H9 (cell line): Measurements from ENCODE around the gene ACCSL. TPM values are rescaled to one million over a fixed set of nuclear protein-coding genes. Genes with fewer than 3 reads are reported as not detected.

ENCODE experiments used
- DNase-seq: peaks from one replicate; pipeline ENCODE4 v3.0.0-alpha.2; 2017
- H2AFZ ChIP-seq: one replicate; pipeline ENCODE4 v1.6.1; 2013; ENCODE audit warnings: mild to moderate bottlenecking, low read length, control low read depth, moderate library complexity
- H2AK5ac ChIP-seq: 2 replicates; pipeline ENCODE4 v1.6.1; 2013; ENCODE audit warnings: low read length, control low read depth, mixed read lengths; ENCODE audit not compliant: insufficient read length
- H2BK120ac ChIP-seq: one replicate; pipeline ENCODE4 v1.6.1; 2013; ENCODE audit warnings: low read depth, mild to moderate bottlenecking, low read length, control low read depth, inconsistent platforms; ENCODE audit not compliant: poor library complexity, severe bottlenecking
- H2BK12ac ChIP-seq: 2 replicates; pipeline ENCODE4 v1.6.1; 2013; ENCODE audit warnings: low read length, control low read depth, mixed read lengths, low read depth; ENCODE audit not compliant: insufficient read length
- H2BK15ac ChIP-seq: 2 replicates; pipeline ENCODE4 v1.6.1; 2013; ENCODE audit warnings: low read depth, low read length, control low read depth
- H2BK20ac ChIP-seq: one replicate; pipeline ENCODE4 v1.6.1; 2013; ENCODE audit warnings: low read depth, mild to moderate bottlenecking, low read length, control low read depth, inconsistent platforms; ENCODE audit not compliant: poor library complexity, severe bottlenecking
- H2BK5ac ChIP-seq: 2 replicates; pipeline ENCODE4 v1.6.1; 2013; ENCODE audit warnings: low read length, control low read depth, mixed read lengths; ENCODE audit not compliant: insufficient read length
- H3K14ac ChIP-seq: 2 replicates; pipeline ENCODE4 v1.6.1; 2013; ENCODE audit warnings: low read length, control low read depth; ENCODE audit not compliant: insufficient read depth
- H3K18ac ChIP-seq: 2 replicates; pipeline ENCODE4 v1.6.1; 2013; ENCODE audit warnings: low read depth, mild to moderate bottlenecking, mixed read lengths, low read length, control low read depth; ENCODE audit not compliant: insufficient read length
- H3K23ac ChIP-seq: 2 replicates; pipeline ENCODE4 v1.6.1; 2013; ENCODE audit warnings: low read length, control low read depth, mixed read lengths, low read depth; ENCODE audit not compliant: insufficient read length
- H3K23me2 ChIP-seq: 2 replicates; pipeline ENCODE4 v1.6.1; 2013; ENCODE audit warnings: low read depth, mild to moderate bottlenecking, mixed read lengths, low read length, control low read depth; ENCODE audit not compliant: insufficient read length, poor library complexity, severe bottlenecking
- H3K27ac ChIP-seq: 2 replicates; pipeline ENCODE4 v1.5.1; 2013; ENCODE audit warnings: low read length, control low read depth, mixed read lengths, low read depth; ENCODE audit not compliant: insufficient read length
- H3K27me3 ChIP-seq: 2 replicates; pipeline ENCODE4 v1.6.1; 2013; ENCODE audit warnings: low read length, control low read depth, inconsistent platforms; ENCODE audit not compliant: insufficient read depth
- H3K4ac ChIP-seq: 2 replicates; pipeline ENCODE4 v1.6.1; 2013; ENCODE audit warnings: low read depth, mild to moderate bottlenecking, control low read depth, inconsistent platforms, low read length, moderate library complexity
- H3K4me1 ChIP-seq: 2 replicates; pipeline ENCODE4 v1.6.1; 2013; ENCODE audit warnings: low read length, control low read depth, inconsistent platforms; ENCODE audit not compliant: insufficient read depth
- H3K4me2 ChIP-seq: 2 replicates; pipeline ENCODE4 v1.6.1; 2013; ENCODE audit warnings: low read length, control low read depth, mixed read lengths; ENCODE audit not compliant: insufficient read length, insufficient read depth
- H3K56ac ChIP-seq: 2 replicates; pipeline ENCODE4 v1.6.1; 2013; ENCODE audit warnings: low read depth, mild to moderate bottlenecking, mixed read lengths, low read length, control low read depth; ENCODE audit not compliant: insufficient read length
- H3K79me1 ChIP-seq: 2 replicates; pipeline ENCODE4 v1.6.1; 2013; ENCODE audit warnings: low read depth, mild to moderate bottlenecking, moderate library complexity, low read length, control low read depth, inconsistent platforms; ENCODE audit not compliant: insufficient read depth, poor library complexity, severe bottlenecking
- H3K79me2 ChIP-seq: 2 replicates; pipeline ENCODE4 v1.6.1; 2013; ENCODE audit warnings: low read length, control low read depth, inconsistent platforms; ENCODE audit not compliant: insufficient read depth
- H3K9ac ChIP-seq: 2 replicates; pipeline ENCODE4 v1.6.1; 2013; ENCODE audit warnings: low read length, control low read depth, mixed read lengths; ENCODE audit not compliant: insufficient read length; ENCODE audit errors: extremely low read depth
- H3K9me3 ChIP-seq: one replicate; pipeline ENCODE4 v1.6.1; 2013; ENCODE audit warnings: low read depth, low read length, inconsistent platforms; ENCODE audit not compliant: control insufficient read depth
- H3T11ph ChIP-seq: one replicate; pipeline ENCODE4 v1.6.1; 2013; ENCODE audit warnings: mild to moderate bottlenecking, low read length, control low read depth, inconsistent platforms
- H4K20me1 ChIP-seq: one replicate; pipeline ENCODE4 v1.6.1; 2013; ENCODE audit not compliant: control insufficient read depth, insufficient read length, insufficient read depth
- H4K5ac ChIP-seq: 2 replicates; pipeline ENCODE4 v1.6.1; 2013; ENCODE audit warnings: low read depth, mild to moderate bottlenecking, mixed read lengths, low read length, control low read depth; ENCODE audit not compliant: insufficient read length
- H4K8ac ChIP-seq: replicated peaks from 2 replicates; pipeline ENCODE4 v1.6.1; 2013; ENCODE audit warnings: low read length, control low read depth, mixed read lengths, low read depth; ENCODE audit not compliant: insufficient read length
- H4K91ac ChIP-seq: 2 replicates; pipeline ENCODE4 v1.6.1; 2013; ENCODE audit warnings: low read depth, mild to moderate bottlenecking, moderate library complexity, mixed read lengths, low read length, control low read depth; ENCODE audit not compliant: insufficient read length
- H3K27ac Mint-ChIP-seq, 3 experiments: 2 replicates in 2 of 3; 3 replicates in 1 of 3; pipeline ENCODE4 v1.8.0; 2020 to 2021; ENCODE audit warnings: mixed read lengths in 3 of 3, mild to moderate bottlenecking in 1 of 3, moderate library complexity in 1 of 3
- H3K27me3 Mint-ChIP-seq: 2 replicates; pipeline ENCODE4 v1.8.0; 2021; ENCODE audit warnings: low read depth, mild to moderate bottlenecking, moderate library complexity, mixed read lengths
- H3K36me3 Mint-ChIP-seq, 3 experiments: 2 replicates in 2 of 3; 3 replicates in 1 of 3; pipeline ENCODE4 v1.8.0; 2020 to 2021; ENCODE audit warnings: low read depth in 3 of 3, mixed read lengths in 3 of 3; ENCODE audit not compliant: insufficient read depth in 1 of 3
- H3K4me1 Mint-ChIP-seq, 2 experiments: 2 replicates each; pipeline ENCODE4 v1.8.0; 2020; ENCODE audit warnings: mixed read lengths in 2 of 2
- H3K4me3 Mint-ChIP-seq, 2 experiments: 2 replicates in 1 of 2; 3 replicates in 1 of 2; pipeline ENCODE4 v1.8.0; 2020 to 2021; ENCODE audit warnings: mild to moderate bottlenecking in 2 of 2, mixed read lengths in 2 of 2, moderate library complexity in 1 of 2
- H3K9me3 Mint-ChIP-seq, 2 experiments: 2 replicates in 1 of 2; 3 replicates in 1 of 2; pipeline ENCODE4 v1.8.0; 2020; ENCODE audit warnings: mild to moderate bottlenecking in 2 of 2, mixed read lengths in 2 of 2, moderate library complexity in 1 of 2
- WGBS: extraction: QIAGEN DNeasy Blood & Tissue Kit; methylation state at CpG from one replicate; pipeline ENCODE4 v1.1.7; 2013; ENCODE audit warnings: missing lambda C conversion rate, low lambda C conversion rate, mixed read lengths; ENCODE audit not compliant: insufficient read length; ENCODE audit errors: extremely low coverage; 5-methylcytosine and 5-hydroxymethylcytosine counted together
- total RNA-seq: library from RNA; stranded (reverse); gene quantifications from 2 replicates; pipeline ENCODE4 v1.2.1, GENCODE V29; 2021
- TF ChIP-seq, protein P1 (sequence below): fragments of 200-600 bp; sonication (generic); conservative IDR thresholded peaks from 3 replicates; pipeline ENCODE4 v1.8.0; 2021; ENCODE audit warnings: antibody characterized with exemption, mild to moderate bottlenecking

The ACCSL gene
- total RNA-seq, 1 experiment from 2014 or later = not detected

DNA sequence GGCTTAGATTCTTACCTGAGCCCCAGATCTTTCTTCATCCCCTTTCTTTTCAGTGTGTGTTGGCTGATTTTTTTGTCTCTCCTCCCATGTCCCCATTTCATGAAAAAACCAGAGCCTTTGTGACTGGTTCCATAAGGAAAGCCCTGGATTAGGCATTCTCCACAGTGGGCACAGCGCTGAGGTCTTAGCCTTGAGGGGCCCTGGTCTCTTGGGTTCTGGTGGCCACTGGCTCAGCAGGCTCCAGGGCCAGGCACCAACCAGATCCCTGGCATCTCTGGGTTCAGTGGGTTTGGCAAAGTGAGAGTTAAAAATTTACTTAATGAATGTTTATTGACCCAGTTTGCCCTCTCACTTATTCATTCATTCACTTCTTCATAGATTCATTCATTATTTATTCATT is 49.5 kb upstream of the ACCSL start:
- Histone ChIP-seq H3K23ac (no peak overlapping the region), H2BK15ac (no peak overlapping the region), H2AFZ (no peak overlapping the region), H3K79me1 (no peaks in the 10 kb centered on the region), H3K9ac (no peak overlapping the region), H3K18ac (no peak overlapping the region), H3K4me1 (no peaks in the 10 kb centered on the region), H2BK120ac (no peak overlapping the region), H2BK12ac (no peak overlapping the region), H2AK5ac (no peak overlapping the region), H4K91ac (no peak overlapping the region), H3K4ac (no peak overlapping the region), H4K8ac (no peak overlapping the region), H3K4me2 (no peak overlapping the region), H3T11ph (no peak overlapping the region), H3K27me3 (no peaks in the 10 kb centered on the region), H4K5ac (no peak overlapping the region), H4K20me1 (no peaks in the 10 kb centered on the region), H3K27ac (no peak overlapping the region), H3K23me2 (no peaks in the 10 kb centered on the region), H3K79me2 (no peaks in the 10 kb centered on the region), H3K14ac (no peak overlapping the region), H2BK20ac (no peak overlapping the region), H3K9me3 (no peaks in the 10 kb centered on the region), H3K56ac (no peak overlapping the region), H2BK5ac (no peak overlapping the region)
- no peak overlapping the region for H3K27ac Mint-ChIP-seq
- H3K27me3 Mint-ChIP-seq = peaks cover 2% of the 10 kb centered on the region; the same call in 1 of the 2 replicates
- no peaks in the 10 kb centered on the region for H3K36me3 Mint-ChIP-seq
- no peak overlapping the region for H3K4me3 Mint-ChIP-seq
- H3K9me3 Mint-ChIP-seq = no peaks in the 10 kb centered on the region
- peaks cover 3 to 17% of the 10 kb centered on the region in 2 experiments; a peak in 3 of 4 replicates for H3K4me1 Mint-ChIP-seq
- TF ChIP-seq, protein P1, sequence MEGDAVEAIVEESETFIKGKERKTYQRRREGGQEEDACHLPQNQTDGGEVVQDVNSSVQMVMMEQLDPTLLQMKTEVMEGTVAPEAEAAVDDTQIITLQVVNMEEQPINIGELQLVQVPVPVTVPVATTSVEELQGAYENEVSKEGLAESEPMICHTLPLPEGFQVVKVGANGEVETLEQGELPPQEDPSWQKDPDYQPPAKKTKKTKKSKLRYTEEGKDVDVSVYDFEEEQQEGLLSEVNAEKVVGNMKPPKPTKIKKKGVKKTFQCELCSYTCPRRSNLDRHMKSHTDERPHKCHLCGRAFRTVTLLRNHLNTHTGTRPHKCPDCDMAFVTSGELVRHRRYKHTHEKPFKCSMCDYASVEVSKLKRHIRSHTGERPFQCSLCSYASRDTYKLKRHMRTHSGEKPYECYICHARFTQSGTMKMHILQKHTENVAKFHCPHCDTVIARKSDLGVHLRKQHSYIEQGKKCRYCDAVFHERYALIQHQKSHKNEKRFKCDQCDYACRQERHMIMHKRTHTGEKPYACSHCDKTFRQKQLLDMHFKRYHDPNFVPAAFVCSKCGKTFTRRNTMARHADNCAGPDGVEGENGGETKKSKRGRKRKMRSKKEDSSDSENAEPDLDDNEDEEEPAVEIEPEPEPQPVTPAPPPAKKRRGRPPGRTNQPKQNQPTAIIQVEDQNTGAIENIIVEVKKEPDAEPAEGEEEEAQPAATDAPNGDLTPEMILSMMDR = no peak
- no peak for DNase-seq
- no CpG with 5 or more reads among the region's 1 CpG for WGBS
